ENCODE data around the gene LELP1. TPM values are rescaled to one million over a fixed set of nuclear protein-coding genes. Genes with fewer than 3 reads are reported as not detected.
A peak's percentile ranks its signal among the peaks of the same experiment; 100 is the strongest.

LELP1 gene
- total and polyA plus RNA-seq, 9 of the 15 experiments (the other 6 are each of a cell fraction or from before 2014, with no cell fraction given), result not detected

DNA sequence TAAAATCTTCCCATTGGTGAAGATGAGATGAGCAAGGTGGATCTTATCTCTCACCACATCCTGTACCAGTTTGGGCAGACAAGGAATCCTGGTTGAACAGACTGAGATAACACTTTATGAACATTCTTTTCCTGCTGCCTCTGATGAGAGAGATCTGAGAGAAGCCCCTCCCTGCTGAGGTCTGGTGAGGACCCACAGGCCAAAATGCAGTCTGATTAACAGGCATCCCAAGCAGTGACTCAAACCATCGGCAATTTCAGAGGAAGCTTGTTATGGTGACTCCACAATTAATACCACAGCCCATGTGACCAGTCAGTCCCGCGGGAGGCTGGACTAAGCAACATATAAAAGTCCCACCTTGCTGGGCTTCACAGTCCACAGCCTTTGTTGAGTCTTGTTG, 14.0 kb downstream of the LELP1 start, which contains the start of gene PRR9:
PRR9 (plus strand) TSS at position 373 of the 400 bp plus-strand sequence. CDS start 561 bp downstream, outside the sequence.
- WGBS (ENCODE audit: insufficient coverage, low coverage, missing lambda C conversion rate), result 0% methylated on average over 3 of the region's 3 CpGs
- Histone ChIP-seq H3K36me3 (ENCODE audit: control insufficient read depth, insufficient read depth, low read length) (no peaks in the 10 kb centered on the region), H3K4me3 (no peak within 1 kb of the TSS), H2AFZ (ENCODE audit: low read depth, low read length) (no peak within 1 kb of the TSS), H4K20me1 (replicated peaks; ENCODE audit: control insufficient read depth, insufficient read depth, low read length) (no peaks in the 10 kb centered on the region), H3K4me1 (replicated peaks in 1 of 2; ENCODE audit: control insufficient read depth in 2 of 2, insufficient read depth in 2 of 2, low read length in 2 of 2) (no peaks in the 10 kb centered on the region; a peak in 1 of 5 replicates), H3K27ac (ENCODE audit: extremely low read depth, low read depth, low read length) (no peak within 1 kb of the TSS), H3K4me2 (ENCODE audit: insufficient read depth, low read length) (no peak within 1 kb of the TSS), H3K27me3 (ENCODE audit: control insufficient read depth in 2 of 2, insufficient read depth in 2 of 2, low read length in 2 of 2) (peaks cover 0 to 7% of the 10 kb centered on the region in 2 experiments; a peak in 1 of 5 replicates), H3K9me1 (ENCODE audit: control insufficient read depth, insufficient read depth, low read length) (no peaks in the 10 kb centered on the region), H3K9me3 (replicated peaks; ENCODE audit: control insufficient read depth, insufficient read depth, low read depth, low read length) (no peaks in the 10 kb centered on the region), H3K79me2 (ENCODE audit: control insufficient read depth, insufficient read depth, low read length) (no peaks in the 10 kb centered on the region), H3K9ac (ENCODE audit: insufficient read depth in 1 of 2, low read depth in 2 of 2, low read length in 2 of 2) (no peak within 1 kb of the TSS)
- DNase-seq (ENCODE audit: extremely low read depth in 1 of 4, low spot score in 3 of 4) (peak in 1 of 4 experiments; percentile 4), ATAC-seq (no peak), FAIRE-seq (no peak)
- no TSS peak for BruUV-seq (replicated peaks)
- ChIA-PET POLR2A (no interaction called here), CTCF (ENCODE audit: low intra/inter-chr PET ratio) (no interaction called here)
- intact Hi-C loops (cut with micrococcal nuclease) (no loop called here), in situ Hi-C loops (cut with MboI) (no loop called here)
- TF ChIP-seq RNF2 (IDR thresholded peaks at IDR 0.05), result peak; percentile 49; the same call in 1 of the 2 replicates
- TF ChIP-seq CTBP1 (IDR thresholded peaks at IDR 0.05; ENCODE audit: borderline replicate concordance), result peak; percentile 44; the same call in 1 of the 2 replicates
- peak; percentile 46; the same call in 1 of the 2 replicates for TF ChIP-seq GABPA (tag; conservative IDR thresholded peaks at IDR 0.05; ENCODE audit: low read depth)
- TF ChIP-seq, protein P1, sequence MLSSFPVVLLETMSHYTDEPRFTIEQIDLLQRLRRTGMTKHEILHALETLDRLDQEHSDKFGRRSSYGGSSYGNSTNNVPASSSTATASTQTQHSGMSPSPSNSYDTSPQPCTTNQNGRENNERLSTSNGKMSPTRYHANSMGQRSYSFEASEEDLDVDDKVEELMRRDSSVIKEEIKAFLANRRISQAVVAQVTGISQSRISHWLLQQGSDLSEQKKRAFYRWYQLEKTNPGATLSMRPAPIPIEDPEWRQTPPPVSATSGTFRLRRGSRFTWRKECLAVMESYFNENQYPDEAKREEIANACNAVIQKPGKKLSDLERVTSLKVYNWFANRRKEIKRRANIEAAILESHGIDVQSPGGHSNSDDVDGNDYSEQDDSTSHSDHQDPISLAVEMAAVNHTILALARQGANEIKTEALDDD (IDR thresholded peaks at IDR 0.05), result peak; percentile 50
- no peak for TF ChIP-seq YY1 (IDR thresholded peaks at IDR 0.05; ENCODE audit: borderline replicate concordance in 1 of 3, control insufficient read depth in 1 of 3, extremely low read depth in 1 of 3, insufficient read depth in 3 of 3, insufficient read length in 1 of 3, insufficient replicate concordance in 2 of 3, low read depth in 1 of 3, low read length in 2 of 3)
- 0 out of 4 replicates have a peak, but pooled peaks of 1 of the 2 experiments have one; percentile 18 for TF ChIP-seq TEAD1 (CRISPR knock-in tag; IDR thresholded peaks at IDR 0.05)
- peak; percentile 41; the same call in 1 of the 2 replicates for TF ChIP-seq TEAD4 (IDR thresholded peaks at IDR 0.05; ENCODE audit: low read length)
- no peak for TF ChIP-seq TEAD4 (CRISPR knock-in tag; IDR thresholded peaks at IDR 0.05; ENCODE audit: borderline replicate concordance)
- TF ChIP-seq FOSL1 (tag; conservative IDR thresholded peaks at IDR 0.05), result peak; percentile 83
- peak; percentile 34 for TF ChIP-seq CBFA2T3 (IDR thresholded peaks at IDR 0.05)
- TF ChIP-seq LEF1 (IDR thresholded peaks at IDR 0.05), result no peak
- peak; percentile 44 for TF ChIP-seq ETV1 (tag; conservative IDR thresholded peaks at IDR 0.05; ENCODE audit: low read depth)
- TF ChIP-seq CREM (IDR thresholded peaks at IDR 0.05; ENCODE audit: low read depth), result no peak
- TF ChIP-seq RUNX1 (IDR thresholded peaks at IDR 0.05; ENCODE audit: low read depth), result no peak
- TF ChIP-seq SOX6 (IDR thresholded peaks at IDR 0.05), result 0 out of 2 replicates have a peak, but pooled peaks have one; percentile 22
- TF ChIP-seq, protein P2, sequence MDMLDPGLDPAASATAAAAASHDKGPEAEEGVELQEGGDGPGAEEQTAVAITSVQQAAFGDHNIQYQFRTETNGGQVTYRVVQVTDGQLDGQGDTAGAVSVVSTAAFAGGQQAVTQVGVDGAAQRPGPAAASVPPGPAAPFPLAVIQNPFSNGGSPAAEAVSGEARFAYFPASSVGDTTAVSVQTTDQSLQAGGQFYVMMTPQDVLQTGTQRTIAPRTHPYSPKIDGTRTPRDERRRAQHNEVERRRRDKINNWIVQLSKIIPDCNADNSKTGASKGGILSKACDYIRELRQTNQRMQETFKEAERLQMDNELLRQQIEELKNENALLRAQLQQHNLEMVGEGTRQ (CRISPR knock-in tag; IDR thresholded peaks at IDR 0.05), result peak; percentile 63
- TF ChIP-seq POLR3A (IDR thresholded peaks at IDR 0.05; ENCODE audit: borderline replicate concordance, extremely low read depth, insufficient read depth, insufficient read length), result no peak
